Neuronal stem cell (in vitro differentiated cells): ENCODE results near the gene CBX8.
A peak's percentile ranks its signal among the peaks of the same experiment; 100 is the strongest.

ENCODE experiments used
- DNase-seq: peaks from one replicate; pipeline ENCODE4 v3.0.0-alpha.2; 2013; ENCODE audit warnings: low spot score
- H2AFZ ChIP-seq: one replicate; pipeline ENCODE4 v1.6.1; 2013; ENCODE audit warnings: mild to moderate bottlenecking, low read length, inconsistent platforms
- H2AK5ac ChIP-seq: 2 replicates; pipeline ENCODE4 v1.6.1; 2013; ENCODE audit warnings: low read depth, mild to moderate bottlenecking, inconsistent platforms, low read length, moderate library complexity, mixed read lengths
- H2BK120ac ChIP-seq: 2 replicates; pipeline ENCODE4 v1.6.1; 2013; ENCODE audit warnings: low read depth, mild to moderate bottlenecking, inconsistent platforms, low read length, moderate library complexity, mixed read lengths
- H2BK12ac ChIP-seq: one replicate; pipeline ENCODE4 v1.6.1; 2013; ENCODE audit warnings: low read length, inconsistent platforms
- H2BK15ac ChIP-seq: 2 replicates; pipeline ENCODE4 v1.6.1; 2013; ENCODE audit warnings: mild to moderate bottlenecking, low read length, inconsistent platforms, mixed read lengths
- H2BK5ac ChIP-seq: one replicate; pipeline ENCODE4 v1.6.1; 2013; ENCODE audit warnings: inconsistent platforms, mild to moderate bottlenecking, low read length, moderate library complexity
- H3K14ac ChIP-seq: one replicate; pipeline ENCODE4 v1.6.1; 2013; ENCODE audit warnings: low read length, inconsistent platforms
- H3K18ac ChIP-seq: 2 replicates; pipeline ENCODE4 v1.6.1; 2013; ENCODE audit warnings: low read length, inconsistent platforms
- H3K23ac ChIP-seq: 2 replicates; pipeline ENCODE4 v1.6.1; 2013; ENCODE audit warnings: low read depth, mild to moderate bottlenecking, mixed read lengths, low read length, inconsistent platforms; ENCODE audit not compliant: poor library complexity
- H3K27ac ChIP-seq: replicated peaks from 3 replicates; pipeline ENCODE4 v1.5.1; 2013; ENCODE audit warnings: low read length, inconsistent platforms
- H3K27me3 ChIP-seq, 3 experiments: 2 replicates each; pipeline ENCODE4 v1.6.1; 2013; ENCODE audit warnings: low read length in 3 of 3, mild to moderate bottlenecking in 2 of 3, inconsistent platforms in 1 of 3, low read depth in 1 of 3, mixed read lengths in 1 of 3, moderate library complexity in 1 of 3; ENCODE audit not compliant: control insufficient read depth in 3 of 3, insufficient read depth in 3 of 3
- H3K36me3 ChIP-seq, 2 donors: replicated peaks in 1 of 2; 2 replicates each; pipeline ENCODE4 v1.6.1; 2013; ENCODE audit warnings: low read length in 2 of 2; ENCODE audit not compliant: control insufficient read depth in 2 of 2, insufficient read depth in 2 of 2
- H3K4ac ChIP-seq: 2 replicates; pipeline ENCODE4 v1.6.1; 2013; ENCODE audit warnings: inconsistent platforms, mild to moderate bottlenecking, low read length, moderate library complexity
- H3K4me1 ChIP-seq, 2 donors: 1 replicate in 1 of 2; 2 replicates in 1 of 2; pipeline ENCODE4 v1.6.1; 2013; ENCODE audit warnings: low read length in 2 of 2, low read depth in 1 of 2; ENCODE audit not compliant: control insufficient read depth in 2 of 2, insufficient read depth in 1 of 2
- H3K4me2 ChIP-seq: one replicate; pipeline ENCODE4 v1.6.1; 2013; ENCODE audit warnings: mild to moderate bottlenecking, low read length, inconsistent platforms; ENCODE audit not compliant: insufficient read depth, poor library complexity, severe bottlenecking
- H3K4me3 ChIP-seq, 2 donors: 2 replicates each; pipeline ENCODE4 v1.5.1; 2013; ENCODE audit warnings: low read length in 2 of 2, mild to moderate bottlenecking in 2 of 2, inconsistent platforms in 1 of 2, moderate library complexity in 1 of 2
- H3K79me1 ChIP-seq: one replicate; pipeline ENCODE4 v1.6.1; 2013; ENCODE audit warnings: low read depth, mild to moderate bottlenecking, inconsistent platforms, low read length, moderate library complexity
- H3K9ac ChIP-seq: one replicate; pipeline ENCODE4 v1.6.1; 2013; ENCODE audit warnings: mild to moderate bottlenecking, low read depth, low read length, inconsistent platforms; ENCODE audit not compliant: poor library complexity
- H3K9me3 ChIP-seq, 2 donors: replicated peaks in 1 of 2; 2 replicates each; pipeline versions ENCODE3 to v1.6.1; 2013; ENCODE audit warnings: low read length in 2 of 2, mild to moderate bottlenecking in 2 of 2, inconsistent platforms in 1 of 2, low read depth in 1 of 2, mixed read lengths in 1 of 2, moderate library complexity in 1 of 2; ENCODE audit not compliant: control insufficient read depth in 2 of 2, insufficient read depth in 1 of 2
- H4K8ac ChIP-seq: one replicate; pipeline ENCODE4 v1.6.1; 2013; ENCODE audit warnings: low read depth, mild to moderate bottlenecking, inconsistent platforms, low read length, moderate library complexity
- H4K91ac ChIP-seq: one replicate; pipeline ENCODE4 v1.6.1; 2013; ENCODE audit warnings: low read length, low read depth, mild to moderate bottlenecking, inconsistent platforms; ENCODE audit not compliant: poor library complexity
- WGBS, 2 donors: extraction: QIAGEN DNeasy Blood & Tissue Kit; methylation state at CpG; one replicate each; pipeline ENCODE4 v1.1.7; 2013; ENCODE audit warnings: missing lambda C conversion rate in 2 of 2, mixed read lengths in 1 of 2; ENCODE audit not compliant: insufficient read length in 2 of 2, insufficient replicate concordance in 1 of 2; ENCODE audit errors: extremely low coverage in 2 of 2; 5-methylcytosine and 5-hydroxymethylcytosine counted together

Gene CBX8

DNA sequence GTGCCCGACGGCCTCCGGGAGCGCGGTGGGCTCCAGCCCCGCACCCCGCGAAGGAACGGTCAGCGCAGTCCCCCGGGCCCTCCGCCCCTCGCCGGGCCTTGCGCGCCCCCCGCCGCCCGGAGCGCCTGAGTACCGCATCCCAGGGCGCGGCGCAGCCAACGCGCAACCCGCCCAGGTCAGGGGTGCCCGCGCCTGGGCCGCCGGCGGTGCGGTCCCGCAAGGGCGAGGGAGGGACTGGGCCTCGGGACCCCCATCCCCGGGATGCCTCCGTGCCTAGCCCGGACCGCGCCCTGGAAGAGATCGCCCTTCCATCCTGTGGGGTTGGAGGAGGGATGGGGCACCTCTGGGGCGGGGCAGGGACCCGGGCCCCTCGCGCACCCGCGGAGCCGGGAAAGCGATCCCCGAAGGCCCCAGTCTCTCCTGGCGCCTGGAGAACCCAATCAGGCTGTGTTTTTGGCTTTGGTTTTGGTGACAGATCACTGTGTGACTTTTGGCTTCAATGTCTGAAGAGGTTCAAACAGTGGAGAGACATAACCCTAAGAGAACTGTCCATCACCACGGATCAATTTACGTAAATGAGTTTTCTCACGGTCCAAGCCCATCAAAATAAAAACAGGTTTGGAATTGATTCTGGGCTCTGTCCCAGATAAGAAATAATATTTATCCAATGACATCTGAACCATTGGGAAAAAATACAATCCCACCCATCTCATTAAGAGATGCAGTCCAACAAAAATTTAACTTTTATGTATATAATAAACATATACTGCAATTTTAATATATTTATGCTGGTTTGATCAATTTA is 48.4 kb downstream of the CBX8 start:
- Histone ChIP-seq H2BK15ac (no peak overlapping the region), H4K91ac (no peak overlapping the region), H3K4me1 (peaks cover 19 to 33% of the 10 kb centered on the region in 2 donors), H4K8ac (no peak overlapping the region), H3K14ac (no peak overlapping the region), H3K4ac (no peak overlapping the region), H2AFZ (peak overlapping the region; percentile 77), H3K23ac (peak overlapping the region; percentile 99), H3K9ac (peak overlapping the region; percentile 88), H3K27me3 (peaks cover 8 to 47% (median 26%) of the 10 kb centered on the region in 3 experiments), H2BK120ac (no peak overlapping the region), H2BK12ac (no peak overlapping the region), H2BK5ac (peak overlapping the region; percentile 75), H3K9me3 (peaks cover 0 to 2% of the 10 kb centered on the region in 2 donors), H3K4me3 (peak overlapping the region; percentile 34 to 77), H3K18ac (peak overlapping the region; percentile 95), H3K4me2 (peak overlapping the region; percentile 91), H3K79me1 (no peaks in the 10 kb centered on the region), H2AK5ac (no peak overlapping the region), H3K36me3 (no peaks in the 10 kb centered on the region), H3K27ac (no peak overlapping the region)
- DNase-seq, result no peak
- WGBS, 2 donors, result no CpG with 5 or more reads among the region's 55 CpGs

DNA sequence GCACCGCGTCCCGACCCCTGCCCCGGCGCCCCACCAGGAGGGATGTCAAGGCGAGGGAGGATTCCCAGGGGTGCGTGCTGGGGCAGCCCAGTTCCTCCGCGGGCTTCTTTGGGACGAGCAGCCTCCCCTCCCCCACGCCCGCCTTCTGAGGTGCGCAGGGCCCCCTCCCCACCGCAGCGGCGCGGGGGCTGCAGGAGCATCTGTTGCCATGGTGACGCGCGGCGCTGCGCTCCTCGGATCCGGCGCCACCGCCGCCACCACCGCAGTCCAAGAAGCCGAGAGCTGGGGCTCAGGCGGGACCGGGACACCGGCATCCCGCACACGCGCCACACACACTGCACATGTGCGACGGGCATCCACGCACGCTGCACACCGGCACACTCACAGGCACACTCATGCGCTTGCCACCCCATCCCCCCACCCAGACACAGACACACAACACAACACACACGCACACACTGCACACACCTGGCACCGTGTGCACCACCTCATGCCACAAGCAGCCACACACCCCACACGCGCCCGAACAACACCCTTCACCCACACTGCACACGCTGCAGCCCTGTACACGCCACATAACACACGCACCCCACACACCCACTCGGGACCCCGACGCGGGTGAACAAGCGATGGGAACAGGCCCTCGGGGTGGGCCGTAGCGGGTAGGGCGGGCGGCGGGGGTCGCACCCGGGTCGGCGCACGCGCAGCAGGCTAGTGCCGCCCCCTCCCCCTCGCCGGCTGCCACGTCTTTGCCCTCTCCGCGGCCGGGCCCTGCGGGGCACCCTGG is 49.2 kb downstream of the CBX8 start:
- peaks cover 8 to 51% (median 26%) of the 10 kb centered on the region in 3 experiments for H3K27me3 ChIP-seq
- no CpG with 5 or more reads among the region's 74 CpGs for WGBS, 2 donors
- no peak overlapping the region for H3K27ac ChIP-seq

DNA sequence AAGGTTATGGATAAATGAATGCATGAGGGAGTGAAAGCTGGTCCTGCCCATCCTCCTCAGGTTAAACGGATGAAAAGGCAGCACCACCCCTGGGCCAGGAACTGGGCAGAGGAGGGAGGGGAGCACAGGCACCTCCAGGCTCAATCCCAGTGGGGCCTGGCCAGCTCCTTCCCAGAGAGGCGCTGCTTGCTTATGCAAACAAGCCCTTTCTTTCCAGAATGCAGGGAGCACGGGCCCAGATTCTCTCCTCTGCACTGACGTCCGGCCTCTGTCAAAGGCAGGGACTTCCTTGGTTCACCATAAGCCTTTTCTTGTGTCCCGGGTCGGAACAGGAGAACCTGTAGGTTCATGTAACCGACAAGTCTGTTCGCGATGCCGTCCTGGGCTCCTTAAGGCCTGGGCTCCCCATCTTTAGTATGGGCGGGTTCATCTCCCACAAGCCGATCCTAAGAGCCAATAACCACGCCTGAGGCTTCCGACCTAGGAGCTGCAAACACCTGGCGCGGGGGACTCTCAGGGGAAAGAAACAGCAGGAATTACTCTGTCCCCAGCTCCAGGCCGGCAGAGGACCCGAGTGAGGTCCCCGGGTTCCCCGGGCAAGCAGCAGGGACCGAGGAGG is 49.9 kb downstream of the CBX8 start:
- no peak overlapping the region for H3K27ac ChIP-seq
- peak overlapping the region; percentile 63 for H2BK12ac ChIP-seq
- H3K4ac ChIP-seq, result no peak overlapping the region
- peak overlapping the region; percentile 91 for H3K4me2 ChIP-seq
- peak overlapping the region; percentile 7 for H2AK5ac ChIP-seq
- peaks cover 26 to 47% of the 10 kb centered on the region in 2 donors for H3K4me1 ChIP-seq
- peak overlapping the region; percentile 89 for H2BK5ac ChIP-seq
- peak overlapping the region; percentile 40 for H3K9ac ChIP-seq
- peaks cover 8 to 51% (median 28%) of the 10 kb centered on the region in 3 experiments for H3K27me3 ChIP-seq
- H3K9me3 ChIP-seq, result peaks cover 0 to 2% of the 10 kb centered on the region in 2 donors
- H3K36me3 ChIP-seq, result no peaks in the 10 kb centered on the region
- peak overlapping the region; percentile 99 for H3K23ac ChIP-seq
- H3K18ac ChIP-seq, result peak overlapping the region; percentile 95
- H2BK15ac ChIP-seq, result peak overlapping the region; percentile 49
- H3K4me3 ChIP-seq, result no peak overlapping the region
- H4K91ac ChIP-seq, result no peak overlapping the region
- H2AFZ ChIP-seq, result peak overlapping the region; percentile 7
- no peaks in the 10 kb centered on the region for H3K79me1 ChIP-seq
- no peak overlapping the region for H4K8ac ChIP-seq
- no peak for DNase-seq
- WGBS, 2 donors, result no CpG with 5 or more reads among the region's 22 CpGs
- H2BK120ac ChIP-seq, result peak overlapping the region; percentile 79
- no peak overlapping the region for H3K14ac ChIP-seq

More for the DNA sequence above, 49.2 kb downstream of the CBX8 start:
- Histone ChIP-seq H2BK15ac (peak overlapping the region; percentile 89), H2BK120ac (peak overlapping the region; percentile 87), H4K91ac (peak overlapping the region; percentile 38), H3K23ac (peak overlapping the region; percentile 99), H3K9me3 (peaks cover 0 to 2% of the 10 kb centered on the region in 2 donors), H3K4me1 (peaks cover 20 to 40% of the 10 kb centered on the region in 2 donors), H2BK5ac (peak overlapping the region; percentile 89), H3K79me1 (no peaks in the 10 kb centered on the region), H3K4ac (no peak overlapping the region), H2BK12ac (peak overlapping the region; percentile 90), H4K8ac (peak overlapping the region; percentile 43), H2AK5ac (peak overlapping the region; percentile 52), H3K18ac (peak overlapping the region; percentile 95), H2AFZ (peak overlapping the region; percentile 77), H3K4me2 (peak overlapping the region; percentile 91), H3K14ac (peak overlapping the region; percentile 100), H3K36me3 (no peaks in the 10 kb centered on the region), H3K9ac (peak overlapping the region; percentile 88), H3K4me3 (peak overlapping the region; percentile 34 to 77)
- DNase-seq, result no peak
